ENCODE results near the gene KRT78.
A peak's percentile ranks its signal among the peaks of the same experiment; 100 is the strongest.
"Not testable (repeated sequence)": the region's sequence is repeated elsewhere in the genome, so short reads cannot be mapped to it uniquely, and the experiment has no call there.

Gene KRT78

GRCh38 chr12:52848661-52849255 is at the start of gene KRT78:
TSS of gene KRT78 (minus strand) at chr12:52848994. CDS start at chr12:52848930, 64 bp downstream.
- DNase-seq, result no peak

- DNase-seq, result no peak
These were observed 47.7 kb upstream of the KRT78 start for GRCh38 chr12:52896190-52897100.

GRCh38 chr12:52895726-52896189 is 47.0 kb upstream of the KRT78 start:
- no peak for DNase-seq

GRCh38 chr12:52892974-52893373 is 44.2 kb upstream of the KRT78 start:
- no peak for DNase-seq

- no peak for DNase-seq
These were observed 43.5 kb upstream of the KRT78 start for GRCh38 chr12:52892207-52892852.

- DNase-seq, result no peak
These were observed 42.2 kb upstream of the KRT78 start for GRCh38 chr12:52891044-52891443.

GRCh38 chr12:52890417-52890816 is 41.6 kb upstream of the KRT78 start:
- no peak for DNase-seq

GRCh38 chr12:52884526-52885293 is 35.9 kb upstream of the KRT78 start:
- peak; percentile 86 for DNase-seq

- DNase-seq, result not testable (repeated sequence)
These were observed 31.7 kb upstream of the KRT78 start for GRCh38 chr12:52880499-52880898.

- DNase-seq, result peak; percentile 92
These were observed 30.9 kb upstream of the KRT78 start for GRCh38 chr12:52879394-52880351.

- no peak for DNase-seq
These were observed 30.0 kb upstream of the KRT78 start for GRCh38 chr12:52878507-52879393.

- peak; percentile 43 for DNase-seq
These were observed 28.4 kb upstream of the KRT78 start for GRCh38 chr12:52877242-52877641.

GRCh38 chr12:52876372-52876771 is 27.6 kb upstream of the KRT78 start:
- DNase-seq, result no peak

- no peak for DNase-seq
These were observed 26.0 kb upstream of the KRT78 start for GRCh38 chr12:52874573-52875435.

GRCh38 chr12:52873832-52874572 is 25.2 kb upstream of the KRT78 start:
- peak; percentile 95 for DNase-seq

GRCh38 chr12:52873513-52873831 is 24.7 kb upstream of the KRT78 start:
- DNase-seq, result no peak

GRCh38 chr12:52872644-52873389 is 24.0 kb upstream of the KRT78 start:
- DNase-seq, result no peak
